Sigmoid colon (tissue), 3 donors: ENCODE results near the gene FCN1.

ENCODE experiments used
- POLR2A ChIP-seq, 2 donors: fragments of 450-650 bp; IDR thresholded peaks; one replicate each; pipeline ENCODE4 v1.6.1; 2016; ENCODE audit warnings: antibody characterized with exemption in 2 of 2, mild to moderate bottlenecking in 2 of 2, moderate library complexity in 2 of 2
- TF ChIP-seq, protein P1 (sequence below), 4 experiments: fragments of 450-650 bp in 3 of 4; fragments of 200-600 bp in 1 of 4; IDR thresholded peaks; one replicate each; pipeline ENCODE4 v1.5.1; 2016 to 2019; ENCODE audit warnings: antibody characterized with exemption in 4 of 4, mild to moderate bottlenecking in 3 of 4, moderate library complexity in 2 of 4

- no peak for TF ChIP-seq POLR2A (IDR thresholded peaks at IDR 0.05)
- TF ChIP-seq, protein P1, sequence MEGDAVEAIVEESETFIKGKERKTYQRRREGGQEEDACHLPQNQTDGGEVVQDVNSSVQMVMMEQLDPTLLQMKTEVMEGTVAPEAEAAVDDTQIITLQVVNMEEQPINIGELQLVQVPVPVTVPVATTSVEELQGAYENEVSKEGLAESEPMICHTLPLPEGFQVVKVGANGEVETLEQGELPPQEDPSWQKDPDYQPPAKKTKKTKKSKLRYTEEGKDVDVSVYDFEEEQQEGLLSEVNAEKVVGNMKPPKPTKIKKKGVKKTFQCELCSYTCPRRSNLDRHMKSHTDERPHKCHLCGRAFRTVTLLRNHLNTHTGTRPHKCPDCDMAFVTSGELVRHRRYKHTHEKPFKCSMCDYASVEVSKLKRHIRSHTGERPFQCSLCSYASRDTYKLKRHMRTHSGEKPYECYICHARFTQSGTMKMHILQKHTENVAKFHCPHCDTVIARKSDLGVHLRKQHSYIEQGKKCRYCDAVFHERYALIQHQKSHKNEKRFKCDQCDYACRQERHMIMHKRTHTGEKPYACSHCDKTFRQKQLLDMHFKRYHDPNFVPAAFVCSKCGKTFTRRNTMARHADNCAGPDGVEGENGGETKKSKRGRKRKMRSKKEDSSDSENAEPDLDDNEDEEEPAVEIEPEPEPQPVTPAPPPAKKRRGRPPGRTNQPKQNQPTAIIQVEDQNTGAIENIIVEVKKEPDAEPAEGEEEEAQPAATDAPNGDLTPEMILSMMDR (IDR thresholded peaks at IDR 0.05), result no peak
Measured at GRCh38 chr9:134928436-134929192, 10.9 kb upstream of the FCN1 start.
